GM19468 (cell line): ENCODE results near the gene RAD18.

Source experiments
- ATAC-seq: cut with Tn5 transposase; IDR thresholded peaks from one replicate; pipeline ENCODE4 v1.9.1; 2021; ENCODE audit warnings: mild to moderate bottlenecking, moderate library complexity, moderate number of reproducible peaks; ENCODE audit not compliant: unreplicated experiment; ENCODE audit errors: extremely low read depth

RAD18 gene, protein sequence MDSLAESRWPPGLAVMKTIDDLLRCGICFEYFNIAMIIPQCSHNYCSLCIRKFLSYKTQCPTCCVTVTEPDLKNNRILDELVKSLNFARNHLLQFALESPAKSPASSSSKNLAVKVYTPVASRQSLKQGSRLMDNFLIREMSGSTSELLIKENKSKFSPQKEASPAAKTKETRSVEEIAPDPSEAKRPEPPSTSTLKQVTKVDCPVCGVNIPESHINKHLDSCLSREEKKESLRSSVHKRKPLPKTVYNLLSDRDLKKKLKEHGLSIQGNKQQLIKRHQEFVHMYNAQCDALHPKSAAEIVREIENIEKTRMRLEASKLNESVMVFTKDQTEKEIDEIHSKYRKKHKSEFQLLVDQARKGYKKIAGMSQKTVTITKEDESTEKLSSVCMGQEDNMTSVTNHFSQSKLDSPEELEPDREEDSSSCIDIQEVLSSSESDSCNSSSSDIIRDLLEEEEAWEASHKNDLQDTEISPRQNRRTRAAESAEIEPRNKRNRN

DNA sequence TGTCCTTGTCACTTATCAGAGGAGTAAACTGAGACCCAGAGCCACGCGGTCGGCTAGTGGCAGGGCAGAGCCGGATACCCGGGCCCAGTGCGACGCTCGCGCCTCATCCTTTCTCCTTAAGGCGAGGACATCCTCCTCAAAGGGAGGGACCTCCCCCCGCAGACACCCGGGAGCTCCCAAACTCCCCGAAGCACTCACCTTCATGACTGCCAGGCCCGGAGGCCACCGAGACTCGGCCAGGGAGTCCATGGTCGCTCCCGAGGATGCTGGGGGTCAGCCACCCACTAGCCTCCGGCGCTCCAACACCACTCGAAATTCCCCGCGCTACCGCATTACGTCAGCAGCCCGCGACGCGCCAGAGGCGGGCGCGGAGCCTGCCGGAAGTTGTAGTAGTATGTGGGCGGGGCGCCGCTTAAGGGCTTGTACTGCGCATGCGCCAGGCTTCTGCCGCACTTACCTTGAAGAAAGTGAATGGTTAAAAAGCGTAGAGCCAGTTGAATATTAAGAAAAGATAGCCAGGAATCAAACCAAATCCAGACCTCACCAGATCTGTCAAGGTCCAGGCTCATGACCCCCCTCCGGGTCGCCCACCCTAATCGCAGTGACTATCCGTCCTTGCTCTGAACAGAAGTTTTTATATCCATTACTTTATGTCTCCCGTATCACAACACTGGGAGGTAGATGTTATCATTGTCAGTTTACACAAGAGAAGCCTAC is at the start of gene RAD18:
TSS of gene RAD18 (minus strand) at position 336 of the 717 bp plus-strand sequence. CDS start at position 249, 87 bp downstream.
- peak; percentile 89 for ATAC-seq

DNA sequence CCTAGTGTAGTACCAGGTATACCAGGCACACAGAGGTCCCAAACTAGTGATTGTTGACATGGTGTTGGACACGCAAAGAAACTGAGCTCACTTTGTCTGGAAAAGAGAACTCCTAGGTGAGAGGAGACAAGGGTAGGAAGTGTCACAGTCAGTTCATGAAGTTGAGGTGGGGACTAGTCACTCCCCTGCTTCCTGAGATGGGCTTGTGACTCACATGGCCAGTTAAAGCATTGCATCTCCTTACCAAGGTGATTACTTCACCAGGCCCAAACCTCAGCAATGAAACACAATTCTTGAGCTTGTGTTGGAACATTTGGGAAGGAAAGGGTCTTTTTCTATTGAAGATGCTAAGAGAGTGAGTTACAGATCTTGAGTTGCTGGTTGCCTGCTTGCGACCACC is 49.2 kb upstream of the RAD18 start:
- ATAC-seq = no peak

GRCh38 chr3:9009976-9010545 is 46.8 kb upstream of the RAD18 start:
- ATAC-seq = no peak

DNA sequence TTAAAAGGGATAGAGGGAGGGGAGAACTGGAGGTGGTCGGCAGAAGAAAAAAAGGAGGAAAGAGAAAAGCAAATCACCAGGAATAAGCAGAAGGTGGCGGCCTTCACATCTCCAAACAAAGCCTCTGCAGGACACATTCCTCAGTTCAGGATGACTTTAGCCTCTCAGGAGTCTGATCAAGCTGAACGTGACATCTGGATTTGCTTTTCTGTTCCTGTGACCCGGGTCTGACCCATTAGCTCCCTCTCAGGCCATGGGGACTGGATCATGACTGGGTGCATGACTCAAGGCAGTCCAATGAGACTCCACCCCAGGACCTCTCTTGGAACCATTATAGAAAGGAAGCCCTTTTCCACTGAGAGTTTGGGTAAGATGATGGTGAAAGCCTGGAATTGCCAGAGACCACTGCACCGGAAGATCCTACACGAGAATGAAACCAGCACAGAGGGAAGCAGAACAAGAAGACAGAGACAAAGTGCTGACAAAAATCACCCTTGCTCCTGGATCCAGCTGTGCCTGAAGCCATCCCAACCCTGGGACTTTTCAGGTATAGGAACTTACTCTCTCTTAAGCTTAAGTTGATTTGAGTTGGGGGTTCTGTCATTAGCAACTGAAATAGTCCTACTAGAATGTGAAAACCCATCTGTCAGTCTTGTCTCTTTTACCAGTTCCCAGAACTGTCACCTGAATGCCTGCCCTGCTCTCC is 45.4 kb upstream of the RAD18 start:
- no peak for ATAC-seq

DNA sequence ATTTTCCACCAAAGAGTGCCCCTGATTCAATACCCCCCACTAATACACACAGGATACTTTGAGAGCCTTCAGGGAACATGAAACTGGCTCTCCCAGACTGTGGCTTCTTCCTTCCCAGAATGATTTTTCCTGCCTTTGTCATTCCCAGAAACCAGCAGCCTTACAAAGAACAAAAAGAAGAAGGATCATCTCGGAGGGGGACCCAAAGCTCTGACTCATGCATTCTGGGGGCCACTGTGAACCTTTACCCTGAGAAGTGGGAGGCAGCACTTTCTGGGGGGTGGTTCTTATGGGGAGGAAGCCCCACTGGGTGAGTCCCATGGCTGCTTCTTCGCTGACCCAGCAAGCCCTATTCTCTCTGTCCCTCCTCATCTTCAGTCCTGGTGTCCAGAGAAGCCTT is 44.7 kb upstream of the RAD18 start:
- no peak for ATAC-seq

- ATAC-seq = no peak
These were observed 43.9 kb upstream of the RAD18 start for GRCh38 chr3:9007213-9007612.

DNA sequence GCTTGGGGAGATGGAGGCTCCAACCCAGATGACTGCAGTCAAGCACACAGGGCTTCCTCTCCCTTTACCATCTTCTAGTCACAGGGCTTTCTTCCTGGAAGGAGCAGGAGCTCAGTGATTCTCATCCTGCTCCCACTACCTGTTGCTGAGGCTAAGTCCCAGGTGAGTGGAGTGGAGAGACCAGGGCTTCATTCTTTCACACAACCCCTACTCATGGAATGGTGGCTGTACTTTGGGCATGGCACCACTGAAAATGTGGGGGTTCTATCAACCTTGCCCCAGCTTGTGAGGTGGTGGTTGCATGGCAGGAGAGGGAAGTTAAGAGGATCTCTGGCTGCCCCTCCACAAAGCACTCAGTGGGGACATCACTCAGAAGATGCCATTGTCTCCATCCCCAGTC is 36.8 kb upstream of the RAD18 start:
- no peak for ATAC-seq

DNA sequence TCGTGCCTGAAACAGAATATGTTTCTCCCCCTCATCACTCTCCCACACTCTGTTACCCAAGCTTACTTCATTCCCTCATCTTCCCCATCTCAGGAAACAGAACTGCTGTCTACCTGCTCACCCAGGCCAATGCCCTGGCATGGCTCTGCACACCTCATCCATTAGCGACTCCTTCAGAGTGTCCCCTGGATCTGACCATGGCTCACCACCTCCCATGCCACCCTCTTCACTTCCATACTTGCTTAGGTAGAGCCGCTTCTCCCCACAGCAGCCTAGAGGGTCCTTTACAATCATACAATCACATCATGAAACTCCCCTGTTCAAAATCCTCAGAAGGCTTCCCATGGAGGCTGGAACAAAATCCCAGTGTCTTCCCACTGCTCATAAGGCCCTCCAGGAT is 33.9 kb upstream of the RAD18 start:
- no peak for ATAC-seq

DNA sequence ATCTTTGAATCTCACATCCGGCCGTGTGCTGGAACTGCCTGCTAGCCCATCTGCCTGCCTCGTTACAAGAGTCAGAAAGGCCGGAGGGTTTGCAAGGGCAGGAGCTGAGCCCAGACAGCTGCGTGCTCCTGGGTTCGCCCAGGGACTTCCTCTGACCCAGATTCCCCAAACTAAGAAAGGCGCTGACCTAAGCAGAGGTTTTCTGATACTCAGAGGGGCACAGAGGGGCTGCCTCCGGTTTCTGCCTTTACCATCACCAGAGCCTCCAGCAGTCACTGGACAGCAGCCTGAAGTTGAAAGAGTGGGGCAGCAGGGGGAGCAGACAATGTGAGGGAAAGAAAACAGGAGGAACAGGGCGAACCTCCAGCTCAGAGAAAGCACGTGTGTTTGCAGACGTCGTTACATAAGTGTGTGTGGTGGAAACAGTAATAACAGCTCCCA is 33.4 kb upstream of the RAD18 start:
- no peak for ATAC-seq

DNA sequence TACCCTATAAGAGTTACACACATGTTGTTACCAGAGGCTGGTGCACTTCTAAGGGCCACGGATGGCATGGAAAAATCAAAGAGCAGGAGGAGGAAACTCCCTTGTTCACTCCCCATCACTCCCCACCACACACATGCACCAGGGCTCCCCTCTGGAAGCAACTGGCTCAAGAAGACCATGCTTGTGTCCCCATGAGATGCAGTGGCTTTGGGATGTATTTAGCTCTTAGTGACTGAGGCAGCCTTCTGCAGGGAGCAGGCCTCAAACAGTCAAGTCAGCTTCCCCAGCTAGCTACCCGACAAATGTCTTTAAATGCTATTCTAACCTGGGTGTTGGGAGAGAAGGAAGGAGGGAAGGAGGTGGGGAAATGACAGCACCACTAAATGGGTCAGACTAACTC is 32.9 kb upstream of the RAD18 start:
- no peak for ATAC-seq

DNA sequence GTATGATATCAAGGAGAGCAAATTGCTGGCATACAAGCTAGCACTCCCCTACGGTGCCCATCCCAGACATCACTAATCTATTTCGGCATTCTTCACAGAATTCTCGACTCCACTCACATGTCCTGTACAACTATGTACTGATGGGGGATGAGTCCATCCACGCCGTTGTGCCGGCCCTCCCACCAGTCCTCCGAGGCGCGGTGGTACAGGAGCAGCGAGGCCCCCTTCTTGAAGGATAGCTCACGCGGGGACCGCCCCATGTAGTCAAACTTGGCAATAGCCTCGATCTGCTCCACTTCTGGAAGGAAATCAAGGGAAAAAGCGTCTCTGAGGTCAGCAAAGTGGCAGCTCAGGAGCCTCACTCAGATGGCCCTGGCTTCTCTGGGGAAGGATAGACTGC is 31.0 kb upstream of the RAD18 start:
- no peak for ATAC-seq

GRCh38 chr3:8993331-8993730 is 30.1 kb upstream of the RAD18 start:
- no peak for ATAC-seq

GRCh38 chr3:8992854-8993253 is 29.6 kb upstream of the RAD18 start:
- no peak for ATAC-seq

DNA sequence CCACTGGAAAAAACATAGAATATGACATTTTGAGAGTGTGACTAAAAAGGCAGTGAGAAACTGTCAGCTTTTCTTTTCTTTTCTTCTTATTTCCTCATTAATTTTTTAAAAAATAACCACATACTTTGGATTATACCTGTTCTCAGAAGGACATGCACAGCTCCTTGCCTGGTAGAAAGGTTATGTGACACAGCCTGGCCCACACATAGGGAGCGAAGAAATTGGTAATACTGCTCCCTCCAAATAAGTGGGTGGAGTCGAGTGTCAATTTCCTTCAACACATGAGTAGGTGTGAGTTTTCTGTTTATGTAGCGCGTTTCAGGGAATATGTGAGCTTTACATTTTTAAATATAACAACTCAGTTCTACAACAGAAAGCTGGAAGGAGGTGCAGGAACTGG is 28.9 kb upstream of the RAD18 start:
- ATAC-seq = no peak

- ATAC-seq = no peak
These were observed 27.3 kb upstream of the RAD18 start for GRCh38 chr3:8990266-8991215.

DNA sequence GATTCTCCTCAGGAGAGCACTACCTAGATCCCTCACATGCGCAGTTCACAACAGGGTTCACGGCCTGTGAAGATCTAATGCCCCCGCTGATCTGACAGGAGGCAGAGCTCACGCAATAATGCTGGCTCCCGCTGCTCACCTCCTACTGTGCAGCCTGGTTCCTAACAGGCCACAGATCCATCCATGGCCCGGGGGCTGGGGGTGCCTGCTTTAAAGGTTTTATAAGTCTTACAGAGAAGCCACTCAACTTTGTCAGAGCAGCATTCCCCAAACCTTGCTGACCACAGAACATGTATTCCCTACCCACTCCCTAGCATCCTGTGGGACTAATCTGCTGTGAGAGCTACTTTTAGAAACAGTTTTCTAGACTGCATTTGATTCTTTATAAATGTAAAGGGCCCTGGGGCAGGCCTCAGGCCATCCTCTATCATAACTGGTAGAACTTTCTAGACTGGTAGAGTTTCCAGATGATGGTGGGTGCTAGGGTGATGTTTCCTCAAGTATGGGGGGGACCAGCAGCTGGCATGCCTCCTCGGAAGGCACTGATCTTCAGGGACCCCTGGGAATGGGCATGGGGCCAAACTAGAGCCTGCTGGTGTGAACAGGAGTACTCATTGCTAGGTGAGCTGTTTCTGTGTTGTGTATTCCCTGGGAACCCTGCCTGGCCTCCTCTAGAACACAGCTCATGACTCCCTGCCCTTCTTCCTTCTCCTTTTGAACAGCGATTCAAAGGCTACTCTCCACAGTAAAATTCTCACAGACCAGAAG is 25.7 kb upstream of the RAD18 start:
- no peak for ATAC-seq

GRCh38 chr3:8988384-8988655 is 25.0 kb upstream of the RAD18 start:
- ATAC-seq = no peak

DNA sequence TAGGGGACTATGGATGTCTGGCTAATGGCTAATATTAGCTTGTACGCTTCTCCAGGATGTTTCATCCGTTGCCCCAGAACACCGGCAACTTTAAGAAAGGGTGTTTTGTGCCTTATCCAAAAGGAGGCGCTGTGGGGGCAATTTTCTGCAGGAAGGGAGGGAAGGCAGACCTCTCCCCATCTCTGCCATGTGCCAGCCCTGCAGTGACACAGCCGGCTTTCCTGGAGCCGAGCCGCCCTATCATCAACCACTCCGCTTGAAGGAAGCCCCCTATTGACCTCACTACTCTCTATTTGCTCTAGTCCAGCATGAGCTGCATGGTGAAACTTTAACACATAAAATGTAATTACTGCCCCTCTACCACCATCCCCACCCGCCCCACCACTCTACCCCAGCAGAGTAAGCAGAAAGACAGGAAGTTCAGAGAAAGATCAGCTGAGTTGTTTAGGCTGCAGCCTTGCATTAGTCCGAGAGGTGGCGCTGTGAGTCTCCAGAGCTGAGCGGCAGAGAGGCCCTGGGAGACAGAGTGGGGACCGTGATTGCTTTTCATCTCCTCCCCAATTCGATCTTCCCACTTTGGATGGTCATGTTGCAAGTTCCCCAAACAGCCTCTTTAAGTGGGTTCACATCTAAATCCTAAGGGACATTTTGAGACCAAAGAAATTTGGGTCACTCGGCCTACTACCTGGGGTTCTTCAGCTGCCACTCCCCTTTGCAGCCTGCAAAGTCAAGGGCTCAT is 24.5 kb upstream of the RAD18 start:
- no peak for ATAC-seq
